Neuron (in vitro differentiated cells): Measurements from ENCODE around the gene ANKRD50.

Source experiments
- H2AFZ ChIP-seq: one replicate; pipeline ENCODE4 v1.6.1; 2013; ENCODE audit warnings: low read depth, mild to moderate bottlenecking, inconsistent platforms, low read length, moderate library complexity
- H3K27me3 ChIP-seq: one replicate; pipeline ENCODE4 v1.6.1; 2013; ENCODE audit warnings: low read length; ENCODE audit not compliant: insufficient read depth
- H3K36me3 ChIP-seq: one replicate; pipeline ENCODE4 v1.6.1; 2013; ENCODE audit warnings: low read length; ENCODE audit not compliant: insufficient read depth
- H3K4me1 ChIP-seq: one replicate; pipeline ENCODE4 v1.6.1; 2013; ENCODE audit warnings: low read length; ENCODE audit not compliant: insufficient read depth
- H3K4me3 ChIP-seq: 2 replicates; pipeline ENCODE4 v1.5.1; 2013; ENCODE audit warnings: mild to moderate bottlenecking, low read length, moderate library complexity
- H3K9me3 ChIP-seq: one replicate; pipeline ENCODE4 v1.6.1; 2013; ENCODE audit warnings: low read length

ANKRD50 gene, protein sequence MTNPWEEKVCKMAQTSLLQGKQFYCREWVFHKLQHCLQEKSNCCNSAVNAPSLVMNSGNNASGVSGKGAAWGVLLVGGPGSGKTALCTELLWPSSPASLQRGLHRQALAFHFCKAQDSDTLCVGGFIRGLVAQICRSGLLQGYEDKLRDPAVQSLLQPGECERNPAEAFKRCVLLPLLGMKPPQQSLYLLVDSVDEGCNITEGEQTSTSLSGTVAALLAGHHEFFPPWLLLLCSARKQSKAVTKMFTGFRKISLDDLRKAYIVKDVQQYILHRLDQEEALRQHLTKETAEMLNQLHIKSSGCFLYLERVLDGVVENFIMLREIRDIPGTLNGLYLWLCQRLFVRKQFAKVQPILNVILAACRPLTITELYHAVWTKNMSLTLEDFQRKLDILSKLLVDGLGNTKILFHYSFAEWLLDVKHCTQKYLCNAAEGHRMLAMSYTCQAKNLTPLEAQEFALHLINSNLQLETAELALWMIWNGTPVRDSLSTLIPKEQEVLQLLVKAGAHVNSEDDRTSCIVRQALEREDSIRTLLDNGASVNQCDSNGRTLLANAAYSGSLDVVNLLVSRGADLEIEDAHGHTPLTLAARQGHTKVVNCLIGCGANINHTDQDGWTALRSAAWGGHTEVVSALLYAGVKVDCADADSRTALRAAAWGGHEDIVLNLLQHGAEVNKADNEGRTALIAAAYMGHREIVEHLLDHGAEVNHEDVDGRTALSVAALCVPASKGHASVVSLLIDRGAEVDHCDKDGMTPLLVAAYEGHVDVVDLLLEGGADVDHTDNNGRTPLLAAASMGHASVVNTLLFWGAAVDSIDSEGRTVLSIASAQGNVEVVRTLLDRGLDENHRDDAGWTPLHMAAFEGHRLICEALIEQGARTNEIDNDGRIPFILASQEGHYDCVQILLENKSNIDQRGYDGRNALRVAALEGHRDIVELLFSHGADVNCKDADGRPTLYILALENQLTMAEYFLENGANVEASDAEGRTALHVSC (N-terminal part only)

DNA sequence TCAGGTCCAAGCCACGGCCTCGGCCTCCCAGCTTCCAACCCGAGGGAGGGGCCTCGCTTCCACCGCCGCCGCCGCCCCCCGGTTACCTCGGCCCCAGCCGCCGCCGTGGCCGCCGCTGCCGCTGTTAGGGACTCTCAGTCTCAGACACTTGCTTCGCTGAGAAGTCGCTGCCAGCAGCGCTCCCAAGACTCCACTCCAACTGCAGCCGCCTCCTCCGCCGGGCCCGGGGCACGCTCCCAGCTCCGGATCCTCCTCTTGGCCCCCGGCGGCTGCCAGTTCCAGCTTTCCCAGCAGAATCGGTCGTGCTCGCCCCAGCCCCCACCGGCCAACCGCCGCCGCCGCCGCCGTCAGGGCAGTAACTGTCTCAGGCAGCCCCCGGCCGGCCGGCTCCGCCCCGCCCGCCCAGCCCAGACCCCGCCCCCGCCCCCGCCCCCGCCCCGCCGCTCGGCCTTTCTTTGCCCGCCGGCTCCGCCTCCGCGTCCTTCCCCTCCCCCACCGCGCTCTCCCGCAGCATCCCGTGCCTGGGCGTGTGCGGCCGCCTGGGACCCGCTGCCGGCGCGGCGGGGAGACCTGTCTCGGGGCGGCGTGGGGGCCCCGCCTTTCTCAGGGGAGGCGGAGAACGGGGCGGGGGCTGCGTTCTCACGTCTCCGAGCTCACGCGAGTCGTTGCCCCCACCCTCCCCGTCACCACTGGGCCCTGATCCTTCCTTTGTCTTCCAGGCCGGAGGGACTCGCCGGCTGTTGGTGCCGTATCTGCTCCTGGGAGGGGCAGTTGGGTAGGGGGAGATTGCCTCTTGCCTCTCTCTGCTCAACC lies at the start of gene ANKRD50:
TSS of gene ANKRD50 (minus strand) at position 361 of the 813 bp plus-strand sequence. CDS start 2,221 bp downstream, outside the sequence.
- H3K9me3 ChIP-seq = no peaks in the 10 kb centered on the region
- H3K4me3 ChIP-seq = peak within 1 kb of the TSS; percentile 99
- H3K4me1 ChIP-seq = peaks cover 38% of the 10 kb centered on the region
- no peaks in the 10 kb centered on the region for H3K27me3 ChIP-seq
- peak within 1 kb of the TSS; percentile 66 for H2AFZ ChIP-seq
- peaks cover 2% of the 10 kb centered on the region for H3K36me3 ChIP-seq

DNA sequence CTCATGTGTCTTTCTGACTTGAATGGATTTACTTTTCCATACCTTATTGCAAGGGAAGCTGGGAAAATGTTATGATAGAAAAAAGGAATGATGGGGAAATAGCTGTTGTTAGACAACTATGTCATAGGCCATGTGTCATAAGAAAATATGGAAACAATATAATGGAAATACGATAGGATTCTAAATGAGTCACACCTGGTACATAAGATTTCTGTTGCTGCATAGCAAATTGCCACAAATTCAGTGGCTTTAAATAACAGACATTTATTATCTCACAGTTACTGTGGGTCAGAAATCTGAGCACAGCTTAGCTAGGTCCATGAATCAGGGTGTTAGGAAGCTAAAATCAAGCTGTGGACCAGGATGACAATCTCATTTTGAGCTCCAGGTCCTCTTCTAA lies 44.6 kb upstream of the ANKRD50 start:
- Histone ChIP-seq H2AFZ (no peak overlapping the region), H3K4me3 (no peak overlapping the region), H3K27me3 (no peaks in the 10 kb centered on the region), H3K9me3 (no peaks in the 10 kb centered on the region), H3K4me1 (no peaks in the 10 kb centered on the region), H3K36me3 (no peaks in the 10 kb centered on the region)

DNA sequence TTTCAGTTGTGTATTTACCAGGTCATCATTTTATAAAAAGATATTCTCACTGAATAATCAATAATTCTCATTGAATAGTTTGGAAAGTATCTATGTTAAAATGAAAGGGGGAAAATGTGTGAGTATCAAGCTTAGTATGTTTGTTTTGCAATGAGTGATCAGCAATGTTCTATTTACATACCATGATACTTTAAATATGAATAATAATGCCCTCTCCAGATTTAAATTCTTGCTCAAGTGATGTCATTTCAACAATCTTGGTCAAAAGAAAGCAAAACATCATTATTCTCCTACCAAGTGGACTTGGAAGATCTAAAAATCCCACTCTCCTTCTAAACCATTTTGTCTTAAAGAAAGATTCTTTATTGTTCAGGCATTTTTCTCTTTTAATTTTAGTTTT lies 42.1 kb upstream of the ANKRD50 start:
- no peaks in the 10 kb centered on the region for H3K9me3 ChIP-seq
- no peaks in the 10 kb centered on the region for H3K27me3 ChIP-seq
- no peak overlapping the region for H3K4me3 ChIP-seq
- no peaks in the 10 kb centered on the region for H3K4me1 ChIP-seq
- no peak overlapping the region for H2AFZ ChIP-seq
- H3K36me3 ChIP-seq = no peaks in the 10 kb centered on the region

DNA sequence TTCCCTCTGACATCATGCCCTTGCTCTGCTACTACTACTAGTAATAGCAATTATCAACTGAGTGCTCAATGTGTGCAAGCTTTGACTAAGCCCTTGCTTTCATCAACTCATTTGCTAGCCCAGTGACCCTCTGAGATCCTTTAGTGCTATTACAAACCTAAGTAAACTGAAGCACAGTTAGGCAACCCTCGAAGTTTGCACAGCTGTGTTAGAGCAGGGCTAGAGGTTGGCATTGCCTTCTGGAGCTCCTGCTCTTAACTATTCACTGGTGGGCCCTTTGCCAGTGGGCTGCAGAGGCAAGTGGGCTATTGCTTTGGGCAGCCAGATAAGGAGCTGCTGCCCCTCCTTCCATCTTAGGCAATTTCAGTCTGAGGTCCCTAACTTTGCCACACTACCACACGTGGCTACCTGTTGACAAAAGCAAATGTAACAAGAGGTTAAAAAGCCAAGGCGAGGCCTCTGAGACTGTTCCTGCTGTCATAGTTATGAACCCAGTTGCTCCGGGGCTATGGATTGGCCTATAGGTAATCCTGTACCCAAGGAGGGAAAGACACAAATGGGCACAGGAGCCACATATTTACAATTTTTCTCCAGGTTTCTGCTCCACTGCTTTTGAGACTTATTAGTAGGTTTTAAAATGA lies 41.5 kb upstream of the ANKRD50 start:
- Histone ChIP-seq H3K4me1 (no peaks in the 10 kb centered on the region), H3K27me3 (no peaks in the 10 kb centered on the region), H2AFZ (no peak overlapping the region), H3K9me3 (no peaks in the 10 kb centered on the region), H3K4me3 (no peak overlapping the region), H3K36me3 (no peaks in the 10 kb centered on the region)

DNA sequence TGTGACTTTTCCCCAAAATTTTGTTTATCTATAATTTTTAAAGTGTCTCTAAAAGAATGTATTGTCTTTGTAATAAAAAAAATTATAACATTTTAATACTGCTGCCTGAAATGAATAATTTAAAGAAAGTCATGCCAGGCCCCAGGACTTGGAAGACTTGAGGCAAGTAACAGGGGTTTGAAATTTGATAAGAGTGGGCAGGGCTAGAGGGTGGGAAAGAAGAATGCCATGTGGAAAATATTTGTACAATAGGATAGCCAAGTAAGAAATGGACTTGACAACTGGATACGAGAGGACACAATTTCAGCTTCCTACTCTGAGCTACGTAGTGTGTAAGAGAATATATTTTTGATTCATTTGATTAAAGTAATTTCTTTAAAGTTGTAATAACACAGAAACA lies 36.9 kb upstream of the ANKRD50 start:
- Histone ChIP-seq H3K4me1 (no peaks in the 10 kb centered on the region), H3K27me3 (no peaks in the 10 kb centered on the region), H3K9me3 (no peaks in the 10 kb centered on the region), H3K36me3 (no peaks in the 10 kb centered on the region), H2AFZ (no peak overlapping the region), H3K4me3 (no peak overlapping the region)

DNA sequence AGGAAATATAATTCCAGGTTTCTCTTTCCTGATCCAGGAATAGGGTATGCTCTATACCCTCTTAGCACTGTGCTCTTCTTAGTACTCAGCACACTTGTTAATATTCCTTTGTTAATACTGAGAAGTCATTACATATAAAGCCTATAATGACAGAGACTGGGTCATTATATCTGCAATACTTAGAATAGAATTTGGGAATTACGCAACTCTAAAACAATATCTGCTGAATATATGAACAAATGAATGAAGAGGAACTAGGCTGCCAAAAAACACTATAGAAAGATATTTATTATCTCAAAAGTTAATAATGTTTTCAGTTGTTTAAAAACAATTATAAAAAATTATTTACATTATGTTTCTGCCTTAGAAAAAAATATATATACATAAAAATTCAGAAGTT lies 36.4 kb upstream of the ANKRD50 start:
- Histone ChIP-seq H3K4me1 (no peaks in the 10 kb centered on the region), H3K36me3 (no peaks in the 10 kb centered on the region)

DNA sequence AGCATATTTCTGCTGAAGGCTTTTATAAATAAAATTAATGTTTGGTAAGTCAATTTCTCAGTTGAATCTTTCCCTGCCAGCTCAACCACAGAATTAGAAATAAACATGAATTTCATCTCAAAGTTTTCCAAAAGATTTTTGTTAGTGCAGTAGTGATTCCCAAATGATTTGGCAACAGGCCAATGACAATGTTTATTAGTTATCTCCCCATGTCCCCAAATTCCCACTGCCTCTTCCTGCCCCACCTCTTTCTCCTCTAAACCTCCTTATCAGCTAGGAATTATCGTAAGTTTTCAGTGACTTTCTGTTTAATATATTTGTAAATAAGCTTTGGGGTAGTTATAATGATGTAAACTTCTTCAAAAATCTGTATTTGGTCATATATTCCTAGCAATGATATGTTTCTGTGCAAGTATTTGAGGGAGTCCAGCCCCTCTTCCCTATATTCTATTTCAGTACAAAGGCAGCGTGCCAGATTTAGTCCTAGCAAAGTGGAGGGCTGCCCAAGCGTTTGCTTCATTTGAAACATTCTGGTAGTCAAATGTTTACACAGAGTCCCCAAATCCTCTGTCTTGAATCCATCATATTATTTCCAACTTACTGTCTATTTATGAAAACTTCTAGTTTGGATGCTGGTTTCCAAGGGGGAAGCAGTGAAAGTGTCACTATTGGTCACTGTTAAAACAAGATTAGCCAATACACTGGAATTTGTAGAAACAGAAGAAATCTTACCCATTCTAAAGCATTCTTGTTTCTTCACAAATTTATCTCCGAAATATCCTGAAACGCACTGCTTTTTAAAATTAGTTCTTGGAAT lies 33.7 kb upstream of the ANKRD50 start:
- H3K36me3 ChIP-seq = no peaks in the 10 kb centered on the region
- H3K27me3 ChIP-seq = no peaks in the 10 kb centered on the region
- no peaks in the 10 kb centered on the region for H3K4me1 ChIP-seq
- no peak overlapping the region for H2AFZ ChIP-seq
- H3K9me3 ChIP-seq = no peaks in the 10 kb centered on the region
- no peak overlapping the region for H3K4me3 ChIP-seq

More for the DNA sequence above, 36.4 kb upstream of the ANKRD50 start:
- no peak overlapping the region for H2AFZ ChIP-seq
- no peaks in the 10 kb centered on the region for H3K9me3 ChIP-seq
- H3K27me3 ChIP-seq = no peaks in the 10 kb centered on the region
- no peak overlapping the region for H3K4me3 ChIP-seq

DNA sequence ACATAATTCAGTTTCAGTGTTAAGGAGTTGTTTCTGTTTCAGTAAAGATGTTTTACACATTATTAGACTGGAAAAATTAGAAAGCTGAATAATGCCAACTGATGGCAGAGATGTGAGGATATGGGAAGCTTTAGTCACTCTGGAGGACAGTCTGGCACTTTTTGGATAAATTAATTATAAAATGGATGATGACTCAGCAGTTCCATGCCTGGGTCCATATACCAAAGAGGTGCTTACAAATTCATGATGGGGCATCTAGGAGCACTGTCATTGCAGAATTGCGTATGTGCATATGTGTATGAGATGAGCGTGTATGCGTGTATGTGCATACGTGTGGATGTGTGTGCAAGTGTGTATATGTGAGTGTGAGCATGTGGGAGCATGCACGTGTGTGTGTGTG lies 31.2 kb upstream of the ANKRD50 start:
- Histone ChIP-seq H2AFZ (no peak overlapping the region), H3K36me3 (no peaks in the 10 kb centered on the region), H3K4me1 (peaks cover 6% of the 10 kb centered on the region), H3K9me3 (no peaks in the 10 kb centered on the region), H3K27me3 (no peaks in the 10 kb centered on the region), H3K4me3 (no peak overlapping the region)

DNA sequence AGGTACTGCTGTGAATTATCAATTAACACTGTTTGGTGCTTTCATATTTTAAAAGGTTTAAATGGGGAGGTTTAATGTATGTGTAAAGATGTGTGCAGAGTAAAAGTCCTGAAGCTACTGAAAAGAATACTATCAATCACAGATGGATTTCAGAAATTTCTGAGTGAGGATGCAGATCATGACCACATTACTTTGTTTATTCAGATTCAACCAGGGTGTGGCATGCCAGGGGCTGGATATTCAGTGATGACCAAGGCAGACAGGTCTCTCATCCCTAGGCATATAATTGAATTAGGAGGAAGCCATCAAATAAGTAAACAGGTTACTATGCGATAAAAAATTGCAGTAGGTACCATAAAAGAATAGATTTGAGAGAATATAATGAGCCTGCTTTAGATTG lies 28.0 kb upstream of the ANKRD50 start:
- Histone ChIP-seq H3K36me3 (no peaks in the 10 kb centered on the region), H3K9me3 (no peaks in the 10 kb centered on the region), H2AFZ (no peak overlapping the region), H3K4me1 (peaks cover 8% of the 10 kb centered on the region), H3K4me3 (no peak overlapping the region), H3K27me3 (no peaks in the 10 kb centered on the region)

DNA sequence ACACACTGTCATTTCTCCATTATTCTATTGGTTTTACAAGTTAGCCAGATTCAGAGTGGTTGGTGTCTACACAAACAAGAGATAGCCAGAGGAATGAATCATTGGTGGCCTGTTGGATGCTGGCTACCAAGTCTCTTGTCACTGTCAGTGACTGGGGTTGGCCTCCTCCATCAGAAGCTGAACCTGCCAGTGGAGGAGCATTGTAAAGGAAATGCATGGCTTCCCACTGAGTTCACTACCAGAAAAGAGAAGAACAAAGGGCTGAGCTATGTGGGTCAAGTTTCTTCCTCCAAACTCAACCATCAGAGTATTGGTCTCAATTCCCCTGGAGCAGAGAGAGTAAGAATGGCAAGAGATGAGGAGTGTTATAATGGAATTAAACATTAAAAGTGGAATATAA lies 26.5 kb upstream of the ANKRD50 start:
- no peaks in the 10 kb centered on the region for H3K27me3 ChIP-seq
- H3K9me3 ChIP-seq = no peaks in the 10 kb centered on the region

DNA sequence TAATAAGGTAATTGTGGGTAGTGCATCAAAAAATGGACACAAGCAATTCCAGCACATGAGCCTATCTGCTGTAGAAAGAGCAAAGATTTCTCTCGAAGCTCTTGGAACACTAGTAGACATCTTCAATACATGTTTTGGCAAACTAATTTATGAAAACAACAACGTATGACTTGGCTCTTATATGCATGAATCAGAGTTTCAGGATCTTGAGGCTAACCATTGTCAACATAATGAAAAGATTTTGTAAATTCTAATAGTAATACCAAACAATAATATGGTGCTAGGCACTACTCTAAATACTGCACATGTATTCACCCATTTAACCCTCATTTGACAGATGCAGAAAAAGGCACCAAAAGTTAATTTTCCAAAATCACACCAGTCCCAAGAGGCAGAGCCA lies 25.1 kb upstream of the ANKRD50 start:
- Histone ChIP-seq H3K36me3 (no peaks in the 10 kb centered on the region), H3K9me3 (no peaks in the 10 kb centered on the region), H3K27me3 (no peaks in the 10 kb centered on the region), H3K4me3 (no peak overlapping the region), H2AFZ (no peak overlapping the region), H3K4me1 (peaks cover 8% of the 10 kb centered on the region)

More for the DNA sequence above, 26.5 kb upstream of the ANKRD50 start:
- no peak overlapping the region for H3K4me3 ChIP-seq
- no peak overlapping the region for H2AFZ ChIP-seq
- no peaks in the 10 kb centered on the region for H3K36me3 ChIP-seq
- peaks cover 8% of the 10 kb centered on the region for H3K4me1 ChIP-seq

DNA sequence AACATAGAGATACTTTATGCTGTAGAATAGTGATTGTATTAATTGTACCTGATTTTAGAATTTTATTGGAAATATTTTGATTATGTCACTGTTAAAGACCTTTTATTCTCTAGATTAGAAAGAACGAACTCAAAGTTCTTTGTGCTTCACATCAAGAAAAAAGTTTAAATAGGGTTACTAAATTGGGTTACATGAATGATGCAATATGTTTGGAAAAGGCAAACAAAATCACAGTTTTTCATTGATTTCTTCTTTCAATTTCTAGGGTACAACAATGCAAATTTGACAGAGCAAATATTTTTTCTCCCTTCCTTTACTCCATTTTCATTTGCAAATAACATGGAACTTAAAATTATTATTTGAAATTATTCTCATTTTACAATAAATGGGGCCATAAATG lies 24.0 kb upstream of the ANKRD50 start:
- Histone ChIP-seq H3K9me3 (no peaks in the 10 kb centered on the region), H3K4me3 (no peak overlapping the region), H3K4me1 (peaks cover 8% of the 10 kb centered on the region), H3K27me3 (no peaks in the 10 kb centered on the region), H3K36me3 (no peaks in the 10 kb centered on the region), H2AFZ (no peak overlapping the region)
